Endothelial cell of umbilical vein (primary cell): ENCODE data around the gene GRK5. TPM values are rescaled to one million over a fixed set of nuclear protein-coding genes. Genes with fewer than 3 reads are reported as not detected.

Experiments used
- BruUV-seq: library from RNA; stranded (reverse); fragments of 400-500 nt; replicated peaks from 2 replicates; lab custom pipeline; 2021; lab: Mats Ljungman, UMichigan
- CTCF ChIA-PET: fragments of 300-600, 350-600 bp; sonication (Branson Sonifier 250); formaldehyde crosslinking; loops from one replicate; lab custom pipeline; 2021; ENCODE audit warnings: antibody characterized with exemption, inconsistent platforms; lab: Charles Lee
- POLR2A ChIA-PET: fragments of 300-600, 350-600 bp; sonication (Branson Sonifier 250); formaldehyde crosslinking; loops from one replicate; lab custom pipeline; 2021; ENCODE audit warnings: antibody characterized with exemption, inconsistent platforms; lab: Charles Lee
- DNase-seq: peaks from one replicate; pipeline ENCODE4 v3.0.0-alpha.2; 2011; ENCODE audit warnings: low read depth, low spot score
- FAIRE-seq: peaks from 2 replicates; lab custom pipeline; 2011; peaks lifted over from hg19 to GRCh38; lab: Jason Lieb, UNC
- H2AFZ ChIP-seq: 2 replicates; pipeline ENCODE4 v1.6.0; 2012; ENCODE audit warnings: low read depth, low read length, control low read depth, inconsistent platforms
- H3K27ac ChIP-seq: 2 replicates; pipeline ENCODE4 v1.5.1; 2011; ENCODE audit warnings: low read depth, mild to moderate bottlenecking, control low read depth, low read length, moderate library complexity; ENCODE audit not compliant: insufficient read depth
- H3K27me3 ChIP-seq, 2 experiments: 2 replicates each; pipeline versions ENCODE4 v1.6.0 to v1.6.1; 2011; ENCODE audit warnings: low read length in 2 of 2, mixed read lengths in 1 of 2; ENCODE audit not compliant: control insufficient read depth in 2 of 2, insufficient read depth in 2 of 2
- H3K36me3 ChIP-seq, 2 experiments: 2 replicates in 1 of 2; 3 replicates in 1 of 2; pipeline ENCODE4 v1.5.1; 2011; ENCODE audit warnings: low read length in 2 of 2, mild to moderate bottlenecking in 1 of 2, moderate library complexity in 1 of 2; ENCODE audit not compliant: control insufficient read depth in 2 of 2, insufficient read depth in 2 of 2; ENCODE audit errors: extremely low read depth in 1 of 2
- H3K4me1 ChIP-seq: 3 replicates; pipeline ENCODE4 v1.5.1; 2011; ENCODE audit warnings: mild to moderate bottlenecking, low read length; ENCODE audit not compliant: control insufficient read depth, insufficient read depth; ENCODE audit errors: extremely low read depth
- H3K4me2 ChIP-seq: 2 replicates; pipeline ENCODE4 v1.6.1; 2011; ENCODE audit warnings: low read length, control low read depth, mixed read lengths; ENCODE audit not compliant: insufficient read depth
- H3K4me3 ChIP-seq, 3 experiments: fragments of 200-600 bp in 1 of 3; sonication (generic), shearing (Covaris generic) in 1 of 3; replicated peaks in 1 of 3; 2 replicates each; pipeline ENCODE4 v1.5.1; 2011 to 2016; ENCODE audit warnings: control low read depth in 3 of 3, low read length in 3 of 3, mild to moderate bottlenecking in 2 of 3, inconsistent platforms in 1 of 3, low read depth in 1 of 3, moderate library complexity in 1 of 3; ENCODE audit not compliant: insufficient read depth in 1 of 3
- H3K79me2 ChIP-seq: 2 replicates; pipeline ENCODE4 v1.6.0; 2012; ENCODE audit warnings: low read length, inconsistent platforms; ENCODE audit not compliant: control insufficient read depth, insufficient read depth
- H3K9ac ChIP-seq: replicated peaks from 2 replicates; pipeline ENCODE3; 2011; ENCODE audit warnings: low read length, control low read depth; ENCODE audit not compliant: insufficient read depth; ENCODE audit errors: extremely low read depth
- H3K9me1 ChIP-seq: replicated peaks from 3 replicates; pipeline ENCODE4 v1.6.0; 2011; ENCODE audit warnings: mild to moderate bottlenecking, low read length; ENCODE audit not compliant: control insufficient read depth, insufficient read depth; ENCODE audit errors: extremely low read depth
- H3K9me3 ChIP-seq: replicated peaks from 2 replicates; pipeline ENCODE4 v1.5.1; 2012; ENCODE audit warnings: low read length, inconsistent platforms; ENCODE audit not compliant: control insufficient read depth, insufficient read depth
- H4K20me1 ChIP-seq: replicated peaks from 2 replicates; pipeline ENCODE3; 2011; ENCODE audit warnings: mild to moderate bottlenecking, low read length; ENCODE audit not compliant: control insufficient read depth, insufficient read depth; ENCODE audit errors: extremely low read depth
- EZH2 ChIP-seq: IDR thresholded peaks from 2 replicates; pipeline ENCODE4 v1.6.1; 2012; ENCODE audit warnings: borderline replicate concordance, low read depth, mild to moderate bottlenecking, moderate library complexity, low read length, inconsistent platforms; ENCODE audit not compliant: severe bottlenecking
- FOS ChIP-seq: IDR thresholded peaks from 2 replicates; pipeline ENCODE4 v1.6.1; 2011; ENCODE audit warnings: mild to moderate bottlenecking, low read length, moderate library complexity, borderline replicate concordance; ENCODE audit not compliant: insufficient read depth
- GATA2 ChIP-seq: IDR thresholded peaks from 2 replicates; pipeline ENCODE4 v1.7.0; 2011; ENCODE audit warnings: low read depth, mild to moderate bottlenecking, moderate library complexity, mixed read lengths, low read length; ENCODE audit not compliant: insufficient read length, insufficient read depth
- JUN ChIP-seq: IDR thresholded peaks from 2 replicates; pipeline ENCODE4 v1.6.1; 2011; ENCODE audit warnings: borderline replicate concordance, low read depth; ENCODE audit not compliant: insufficient read length, insufficient read depth
- MYC ChIP-seq: IDR thresholded peaks from one replicate; pipeline ENCODE4 v1.6.1; 2011; ENCODE audit warnings: mild to moderate bottlenecking, low read depth, low read length
- POLR2A ChIP-seq: IDR thresholded peaks from 2 replicates; pipeline ENCODE4 v1.6.1; 2012; ENCODE audit warnings: low read depth, mild to moderate bottlenecking, control low read depth, low read length
- POLR2AphosphoS5 ChIP-seq: IDR thresholded peaks from 2 replicates; pipeline ENCODE4 v1.6.1; 2012; ENCODE audit warnings: low read depth, mild to moderate bottlenecking, control low read depth, low read length, moderate library complexity; ENCODE audit not compliant: insufficient read depth
- dilution Hi-C: fragments of 300-500 bp; cut with MboI; formaldehyde crosslinking; loops from one replicate; pipeline ENCODE4 v1.15.0; 2019; ENCODE audit warnings: low sequenced_read_pairs; ENCODE audit not compliant: extremely low pct_ligation_motif_present
- intact Hi-C: fragments of 100-400 bp; cut with micrococcal nuclease; formaldehyde crosslinking; loops from one replicate; pipeline ENCODE4 v1.10.0; 2022
- polyA plus RNA-seq, 4 experiments: library from polyadenylated mRNA; depleted of rRNA in 3 of 4; stranded (reverse) in 3 of 4; unstranded in 1 of 4; fragments of >200 nt; gene quantifications; 2 replicates each; pipeline versions ENCODE4 v1.2.1 to v1.2.3, GENCODE V29; 2011 to 2012; ENCODE audit warnings: missing spikeins in 1 of 4
- total RNA-seq: library from RNA; stranded (reverse); gene quantifications from 2 replicates; pipeline ENCODE4 v1.2.3, GENCODE V29; 2021
- TF ChIP-seq, protein P1 (sequence below): IDR thresholded peaks from 2 replicates; pipeline ENCODE4 v1.6.1; 2011; ENCODE audit not compliant: insufficient read depth, insufficient read length
- TF ChIP-seq, protein P2 (sequence below), 2 donors: IDR thresholded peaks; 1 replicate in 1 of 2; 2 replicates in 1 of 2; pipeline ENCODE4 v1.5.1; 2011; ENCODE audit warnings: low read length in 2 of 2, mild to moderate bottlenecking in 2 of 2, moderate library complexity in 2 of 2, control low read depth in 1 of 2, inconsistent platforms in 1 of 2, low read depth in 1 of 2; ENCODE audit not compliant: insufficient read depth in 1 of 2; ENCODE audit errors: extremely low read depth in 1 of 2

The GRK5 gene
- total and polyA plus RNA-seq, 2 donors (not counting 3 experiments of a cell fraction or from before 2014, with no cell fraction given), result 13.1 to 29.5 TPM

DNA sequence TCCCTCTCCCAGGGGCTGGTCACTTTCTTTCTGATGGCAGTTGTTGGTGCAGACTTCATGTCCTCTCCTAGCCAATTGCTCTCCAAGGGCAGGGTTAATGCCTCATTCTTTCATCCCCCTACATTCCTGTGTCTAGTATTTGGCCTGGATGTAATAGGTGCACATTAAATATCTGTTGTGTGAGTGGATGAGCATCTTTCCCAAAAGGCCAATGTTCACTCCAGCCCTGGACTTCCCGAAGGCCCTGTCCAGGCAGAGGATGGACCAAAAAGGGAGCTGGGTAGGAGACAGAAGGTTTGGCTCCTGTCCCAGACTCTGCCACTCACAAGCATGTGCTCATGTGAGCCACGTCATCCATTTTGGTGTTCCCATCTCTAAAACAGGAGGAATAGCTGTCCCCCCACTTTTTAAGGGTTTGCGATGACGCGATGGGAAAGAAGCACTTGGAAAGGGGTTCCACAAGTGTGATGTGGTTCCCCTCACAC lies 287.7 kb downstream of the GRK5 start:
- DNase-seq (no peak), FAIRE-seq (no peak)
- Histone ChIP-seq H3K27me3 (no peaks in the 10 kb centered on the region), H2AFZ (no peak overlapping the region), H3K4me1 (no peaks in the 10 kb centered on the region), H3K27ac (no peak overlapping the region), H3K9me1 (no peaks in the 10 kb centered on the region), H4K20me1 (no peaks in the 10 kb centered on the region), H3K9me3 (no peaks in the 10 kb centered on the region), H3K4me2 (no peak overlapping the region), H3K9ac (no peak overlapping the region), H3K36me3 (no peaks in the 10 kb centered on the region), H3K4me3 (no peak overlapping the region), H3K79me2 (no peaks in the 10 kb centered on the region)
- POLR2A ChIA-PET, result no interaction called here
- no TSS peak for BruUV-seq
- TF ChIP-seq, protein P1, sequence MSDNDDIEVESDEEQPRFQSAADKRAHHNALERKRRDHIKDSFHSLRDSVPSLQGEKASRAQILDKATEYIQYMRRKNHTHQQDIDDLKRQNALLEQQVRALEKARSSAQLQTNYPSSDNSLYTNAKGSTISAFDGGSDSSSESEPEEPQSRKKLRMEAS, result no peak
- TF ChIP-seq, protein P2, sequence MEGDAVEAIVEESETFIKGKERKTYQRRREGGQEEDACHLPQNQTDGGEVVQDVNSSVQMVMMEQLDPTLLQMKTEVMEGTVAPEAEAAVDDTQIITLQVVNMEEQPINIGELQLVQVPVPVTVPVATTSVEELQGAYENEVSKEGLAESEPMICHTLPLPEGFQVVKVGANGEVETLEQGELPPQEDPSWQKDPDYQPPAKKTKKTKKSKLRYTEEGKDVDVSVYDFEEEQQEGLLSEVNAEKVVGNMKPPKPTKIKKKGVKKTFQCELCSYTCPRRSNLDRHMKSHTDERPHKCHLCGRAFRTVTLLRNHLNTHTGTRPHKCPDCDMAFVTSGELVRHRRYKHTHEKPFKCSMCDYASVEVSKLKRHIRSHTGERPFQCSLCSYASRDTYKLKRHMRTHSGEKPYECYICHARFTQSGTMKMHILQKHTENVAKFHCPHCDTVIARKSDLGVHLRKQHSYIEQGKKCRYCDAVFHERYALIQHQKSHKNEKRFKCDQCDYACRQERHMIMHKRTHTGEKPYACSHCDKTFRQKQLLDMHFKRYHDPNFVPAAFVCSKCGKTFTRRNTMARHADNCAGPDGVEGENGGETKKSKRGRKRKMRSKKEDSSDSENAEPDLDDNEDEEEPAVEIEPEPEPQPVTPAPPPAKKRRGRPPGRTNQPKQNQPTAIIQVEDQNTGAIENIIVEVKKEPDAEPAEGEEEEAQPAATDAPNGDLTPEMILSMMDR (IDR thresholded peaks at IDR 0.05; ENCODE audit: extremely low read depth in 1 of 2, insufficient read depth in 1 of 2, low read depth in 1 of 2, low read length in 2 of 2), result no peak
- no peak for TF ChIP-seq EZH2
- no peak for TF ChIP-seq MYC
- TF ChIP-seq FOS, result no peak
- no peak for TF ChIP-seq POLR2A
- TF ChIP-seq GATA2, result no peak
- no peak for TF ChIP-seq POLR2AphosphoS5
- no peak for TF ChIP-seq JUN
- dilution Hi-C loops (no loop called here), intact Hi-C loops (no loop called here)
- CTCF ChIA-PET, result interaction anchor here (1.0 to 2.4 kb wide), 4 partner anchors 14 to 296 kb away, joined by 4 to 7 read pairs (median 6); partner anchors contain the start of gene RGS10
